C4-2B (cell line): ENCODE data around the gene FBLN5.

Source experiments
- ZFX ChIP-seq: fragments of 450-650 bp; IDR thresholded peaks from 2 replicates; pipeline ENCODE4 v1.6.1; 2017
- TF ChIP-seq, protein P1 (sequence below): fragments of 450-650 bp; conservative IDR thresholded peaks from 2 replicates; pipeline ENCODE4 v1.5.1; 2017; ENCODE audit warnings: mild to moderate bottlenecking

DNA sequence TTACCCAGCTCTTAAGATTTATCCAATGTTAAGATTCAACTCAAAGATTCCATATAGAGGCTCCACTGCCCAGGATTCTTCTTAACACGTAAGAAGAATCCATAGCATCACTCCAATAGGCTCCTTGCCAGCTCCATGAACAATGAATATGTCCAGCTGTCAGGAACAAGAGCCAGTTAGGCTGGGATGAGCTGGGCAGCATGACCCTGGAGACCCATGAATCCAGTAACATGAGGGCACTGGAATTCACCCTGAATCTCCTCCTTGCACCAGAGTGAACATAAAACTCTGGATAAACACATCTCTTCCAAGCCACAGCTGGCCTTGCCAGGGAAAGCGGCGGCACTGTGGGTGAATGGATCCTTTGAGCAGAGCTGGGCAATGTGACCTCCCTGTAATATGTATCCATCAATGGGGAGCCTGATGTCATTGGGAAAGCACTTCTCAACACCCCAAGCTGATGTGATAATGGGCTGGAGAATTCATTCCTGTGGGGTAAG lies 55.7 kb downstream of the FBLN5 start:
- TF ChIP-seq, protein P1, sequence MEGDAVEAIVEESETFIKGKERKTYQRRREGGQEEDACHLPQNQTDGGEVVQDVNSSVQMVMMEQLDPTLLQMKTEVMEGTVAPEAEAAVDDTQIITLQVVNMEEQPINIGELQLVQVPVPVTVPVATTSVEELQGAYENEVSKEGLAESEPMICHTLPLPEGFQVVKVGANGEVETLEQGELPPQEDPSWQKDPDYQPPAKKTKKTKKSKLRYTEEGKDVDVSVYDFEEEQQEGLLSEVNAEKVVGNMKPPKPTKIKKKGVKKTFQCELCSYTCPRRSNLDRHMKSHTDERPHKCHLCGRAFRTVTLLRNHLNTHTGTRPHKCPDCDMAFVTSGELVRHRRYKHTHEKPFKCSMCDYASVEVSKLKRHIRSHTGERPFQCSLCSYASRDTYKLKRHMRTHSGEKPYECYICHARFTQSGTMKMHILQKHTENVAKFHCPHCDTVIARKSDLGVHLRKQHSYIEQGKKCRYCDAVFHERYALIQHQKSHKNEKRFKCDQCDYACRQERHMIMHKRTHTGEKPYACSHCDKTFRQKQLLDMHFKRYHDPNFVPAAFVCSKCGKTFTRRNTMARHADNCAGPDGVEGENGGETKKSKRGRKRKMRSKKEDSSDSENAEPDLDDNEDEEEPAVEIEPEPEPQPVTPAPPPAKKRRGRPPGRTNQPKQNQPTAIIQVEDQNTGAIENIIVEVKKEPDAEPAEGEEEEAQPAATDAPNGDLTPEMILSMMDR = no peak
- TF ChIP-seq ZFX = no peak
